NT2/D1 (cell line): Measurements from ENCODE around the gene FLAD1.

ENCODE experiments used
- SUZ12 ChIP-seq: IDR thresholded peaks from 2 replicates; pipeline ENCODE4 v1.6.1; 2011; ENCODE audit not compliant: insufficient read length, insufficient read depth; ENCODE audit errors: extremely low read depth
- YY1 ChIP-seq: IDR thresholded peaks from 2 replicates; pipeline ENCODE4 v1.6.1; 2011; ENCODE audit not compliant: insufficient read length, insufficient read depth
- ZNF274 ChIP-seq: IDR thresholded peaks from 2 replicates; pipeline ENCODE4 v1.6.1; 2011; ENCODE audit warnings: mild to moderate bottlenecking, low read depth, low read length

- TF ChIP-seq ZNF274 = no peak
- no peak for TF ChIP-seq SUZ12
- no peak for TF ChIP-seq YY1
Observed at GRCh38 chr1:154983776-154984466, 777 bp downstream of the FLAD1 start.
